Aorta (tissue), 5 donors: Measurements from ENCODE around the gene SFSWAP. TPM values are rescaled to one million over a fixed set of nuclear protein-coding genes. Genes with fewer than 3 reads are reported as not detected.
A peak's percentile ranks its signal among the peaks of the same experiment; 100 is the strongest.
"Not testable (repeated sequence)": the region's sequence is repeated elsewhere in the genome, so short reads cannot be mapped to it uniquely, and the experiment has no call there.

Source experiments
- ATAC-seq: fragments of 200-7000 bp; cut with Tn5 transposase; one replicate; pipeline ENCODE4 v1.9.1; 2022; ENCODE audit warnings: moderate library complexity; ENCODE audit not compliant: low FRiP score
- DNase-seq, 2 donors: peaks; one replicate each; pipeline ENCODE4 v3.0.0-alpha.2; 2020
- H3K27ac ChIP-seq, 2 donors: one replicate each; pipeline ENCODE4 v1.5.1; 2013; ENCODE audit warnings: low read length in 2 of 2, mild to moderate bottlenecking in 2 of 2, moderate library complexity in 2 of 2, control low read depth in 1 of 2, inconsistent platforms in 1 of 2, low read depth in 1 of 2
- H3K27me3 ChIP-seq, 2 donors: one replicate each; pipeline ENCODE4 v1.6.1; 2013; ENCODE audit warnings: control low read depth in 1 of 2, low read length in 1 of 2, mild to moderate bottlenecking in 1 of 2, moderate library complexity in 1 of 2; ENCODE audit not compliant: insufficient read depth in 2 of 2, control insufficient read depth in 1 of 2
- H3K36me3 ChIP-seq, 2 donors: one replicate each; pipeline ENCODE4 v1.6.1; 2013; ENCODE audit warnings: control low read depth in 1 of 2, low read length in 1 of 2, mild to moderate bottlenecking in 1 of 2; ENCODE audit not compliant: insufficient read depth in 2 of 2, control insufficient read depth in 1 of 2
- H3K4me1 ChIP-seq, 2 donors: one replicate each; pipeline ENCODE4 v1.6.1; 2013; ENCODE audit warnings: low read length in 2 of 2, control low read depth in 1 of 2, mild to moderate bottlenecking in 1 of 2, moderate library complexity in 1 of 2; ENCODE audit not compliant: insufficient read depth in 2 of 2, control insufficient read depth in 1 of 2
- H3K4me3 ChIP-seq, 2 donors: one replicate each; pipeline ENCODE4 v1.5.1; 2013; ENCODE audit warnings: low read length in 2 of 2, control low read depth in 1 of 2, mild to moderate bottlenecking in 1 of 2
- H3K9me3 ChIP-seq: one replicate; pipeline ENCODE4 v1.6.1; 2013; ENCODE audit warnings: mild to moderate bottlenecking, low read length; ENCODE audit not compliant: control insufficient read depth
- WGBS, 2 donors: extraction: QIAGEN DNeasy Blood & Tissue Kit; methylation state at CpG; one replicate each; pipeline ENCODE4 v1.1.7; 2013; 5-methylcytosine and 5-hydroxymethylcytosine counted together
- intact Hi-C, 2 donors: fragments of 100-400 bp; cut with DNase I; formaldehyde crosslinking; loops; one replicate each; pipeline versions ENCODE4 v1.14.2 to v1.15.0; 2022
- polyA plus RNA-seq, 2 donors: library from polyadenylated mRNA; stranded (reverse); fragments of 200-250 nt; gene quantifications; one replicate each; pipeline ENCODE4 v1.2.3, GENCODE V29; 2013
- total RNA-seq, 2 donors: library from RNA; stranded (reverse); fragmentation: NEBNext Ultra II Directional; extraction: Animal tissue kit (Norgen Biotek cat#: 25700); gene quantifications; one replicate each; pipeline ENCODE4 v1.2.1, GENCODE V29; 2021
- donor health status: healthy with polysubstance abuse.
- donor health status: Bipolar disorder and iron deficiency.
- donor health status: DM: no; HTN: no; CAD: no.
- donor health status: DM: no; HTN: no; CAD: no.
- donor health status: DM: yes; HTN: yes; CAD: no.

SFSWAP gene
- total and polyA plus RNA-seq, 4 donors = 13.4 to 72.3 (median 48.7) TPM

GRCh38 chr12:131677067-131677466, 33.8 kb upstream of the SFSWAP start:
- H3K27ac ChIP-seq, H3K4me1 ChIP-seq, intact Hi-C loops, ATAC-seq, H3K27me3 ChIP-seq, H3K9me3 ChIP-seq, H3K36me3 ChIP-seq, H3K4me3 ChIP-seq: not testable (repeated sequence)
- DNase-seq = peak in 1 of 2 donors; percentile 55
- 67 to 88% methylated on average over 3 to 6 of the region's 6 CpGs for WGBS, 2 donors

- peaks cover 2% of the 10 kb centered on the region for H3K9me3 ChIP-seq
- WGBS, 2 donors = 81 to 85% methylated on average over 15 of the region's 15 CpGs
- ATAC-seq (no peak), DNase-seq (peak in 1 of 2 donors; percentile 52)
- H3K36me3 ChIP-seq = no peaks in the 10 kb centered on the region
- intact Hi-C loops = no loop called here
- H3K27me3 ChIP-seq = no peaks in the 10 kb centered on the region
- H3K27ac ChIP-seq = no peak overlapping the region
- no peak overlapping the region for H3K4me3 ChIP-seq
- no peaks in the 10 kb centered on the region for H3K4me1 ChIP-seq
Measured at GRCh38 chr12:131677699-131678098, 33.2 kb upstream of the SFSWAP start.

- H3K4me1 ChIP-seq, H3K27me3 ChIP-seq, H3K4me3 ChIP-seq, ATAC-seq, intact Hi-C loops, H3K9me3 ChIP-seq, H3K27ac ChIP-seq, H3K36me3 ChIP-seq: not testable (repeated sequence)
- WGBS, 2 donors = 76 to 80% methylated on average over 25 to 29 of the region's 29 CpGs
- peak; percentile 29 to 57 for DNase-seq
Measured at GRCh38 chr12:131678389-131679181, 32.3 kb upstream of the SFSWAP start.

GRCh38 chr12:131679186-131679585, 31.7 kb upstream of the SFSWAP start:
- 85 to 90% methylated on average over 3 to 8 of the region's 16 CpGs for WGBS, 2 donors
- H3K36me3 ChIP-seq, H3K27ac ChIP-seq, H3K4me1 ChIP-seq, H3K4me3 ChIP-seq, H3K27me3 ChIP-seq, ATAC-seq, intact Hi-C loops, H3K9me3 ChIP-seq: not testable (repeated sequence)
- DNase-seq = peak; percentile 32 to 59

- H3K27me3 ChIP-seq, H3K36me3 ChIP-seq, H3K4me1 ChIP-seq, H3K27ac ChIP-seq, ATAC-seq, H3K4me3 ChIP-seq, intact Hi-C loops, H3K9me3 ChIP-seq: not testable (repeated sequence)
- 68% methylated on average over 14 of the region's 23 CpGs; no CpG with 5 or more reads in 1 of the 2 donors for WGBS, 2 donors
- DNase-seq = peak; percentile 9 to 52
Measured at GRCh38 chr12:131679816-131680215, 31.1 kb upstream of the SFSWAP start.

- intact Hi-C loops, H3K4me1 ChIP-seq, H3K27me3 ChIP-seq, H3K9me3 ChIP-seq, H3K36me3 ChIP-seq, ATAC-seq, H3K4me3 ChIP-seq, H3K27ac ChIP-seq: not testable (repeated sequence)
- DNase-seq = peak; percentile 10 to 40
- 61 to 62% methylated on average over 14 to 16 of the region's 18 CpGs for WGBS, 2 donors
Measured at GRCh38 chr12:131680392-131681256, 30.3 kb upstream of the SFSWAP start.

- ATAC-seq (no peak), DNase-seq (peak; percentile 9 to 39)
- intact Hi-C loops = no loop called here
- 64 to 68% methylated on average over 5 of the region's 5 CpGs for WGBS, 2 donors
- no peak overlapping the region for H3K27ac ChIP-seq
- H3K9me3 ChIP-seq = no peaks in the 10 kb centered on the region
- H3K27me3 ChIP-seq = no peaks in the 10 kb centered on the region
- no peaks in the 10 kb centered on the region for H3K36me3 ChIP-seq
- H3K4me3 ChIP-seq = no peak overlapping the region
- H3K4me1 ChIP-seq = no peaks in the 10 kb centered on the region
Measured at GRCh38 chr12:131681257-131681620, 29.7 kb upstream of the SFSWAP start.

GRCh38 chr12:131681746-131682509, 29.0 kb upstream of the SFSWAP start:
- DNase-seq = peak; percentile 78 to 83

More at GRCh38 chr12:131681746-131682509, 29.0 kb upstream of the SFSWAP start:
- H3K4me1 ChIP-seq, H3K4me3 ChIP-seq, H3K27me3 ChIP-seq, H3K9me3 ChIP-seq, H3K27ac ChIP-seq, intact Hi-C loops, H3K36me3 ChIP-seq: not testable (repeated sequence)
- 32 to 33% methylated on average over 20 to 25 of the region's 25 CpGs for WGBS, 2 donors
- peak; percentile 93 for ATAC-seq
